ENCODE data around the gene MST1R. TPM values are rescaled to one million over a fixed set of nuclear protein-coding genes. Genes with fewer than 3 reads are reported as not detected.

The MST1R gene
- total and polyA plus RNA-seq, 2 experiments from 2014 or later = 2.2 to 3.4 TPM

- DNase-seq (ENCODE audit: low read depth in 1 of 2, low spot score in 1 of 2) = no peak
- Histone ChIP-seq H3K36me3 (no peaks in the 10 kb centered on the region), H3K4me3 (no peak overlapping the region), H3K27me3 (no peaks in the 10 kb centered on the region), H3K9me3 (ENCODE audit: low read depth) (no peaks in the 10 kb centered on the region), H3K27ac (no peak overlapping the region), H3K4me1 (ENCODE audit: low read depth) (no peaks in the 10 kb centered on the region)
- no peak for TF ChIP-seq CTCF (IDR thresholded peaks at IDR 0.05; ENCODE audit: low read depth, low read length)
These were observed 58.0 kb downstream of the MST1R start for GRCh38 chr3:49845694-49846093.

GRCh38 chr3:49844464-49845183, 59.0 kb downstream of the MST1R start:
- H3K4me1 ChIP-seq (ENCODE audit: low read depth) = no peaks in the 10 kb centered on the region
- no peaks in the 10 kb centered on the region for H3K27me3 ChIP-seq
- H3K9me3 ChIP-seq (ENCODE audit: low read depth) = no peaks in the 10 kb centered on the region
- no peaks in the 10 kb centered on the region for H3K36me3 ChIP-seq
- no peak overlapping the region for H3K27ac ChIP-seq
- no peak for DNase-seq (ENCODE audit: low read depth in 1 of 2, low spot score in 1 of 2)
- H3K4me3 ChIP-seq = no peak overlapping the region
- TF ChIP-seq CTCF (IDR thresholded peaks at IDR 0.05; ENCODE audit: low read depth, low read length) = no peak

GRCh38 chr3:49842843-49843517, 60.7 kb downstream of the MST1R start:
- Histone ChIP-seq H3K36me3 (no peaks in the 10 kb centered on the region), H3K27me3 (no peaks in the 10 kb centered on the region)
- no peak for TF ChIP-seq CTCF (IDR thresholded peaks at IDR 0.05; ENCODE audit: low read depth, low read length)

GRCh38 chr3:49841806-49842205, 61.9 kb downstream of the MST1R start:
- Histone ChIP-seq H3K27ac (no peak overlapping the region), H3K27me3 (no peaks in the 10 kb centered on the region), H3K4me1 (ENCODE audit: low read depth) (no peaks in the 10 kb centered on the region), H3K4me3 (no peak overlapping the region), H3K36me3 (no peaks in the 10 kb centered on the region), H3K9me3 (ENCODE audit: low read depth) (no peaks in the 10 kb centered on the region)
- DNase-seq (ENCODE audit: low read depth in 1 of 2, low spot score in 1 of 2) = no peak
- TF ChIP-seq CTCF (IDR thresholded peaks at IDR 0.05; ENCODE audit: low read depth, low read length) = no peak

More at GRCh38 chr3:49842843-49843517, 60.7 kb downstream of the MST1R start:
- no peaks in the 10 kb centered on the region for H3K4me1 ChIP-seq (ENCODE audit: low read depth)
- DNase-seq (ENCODE audit: low read depth in 1 of 2, low spot score in 1 of 2) = no peak
- no peaks in the 10 kb centered on the region for H3K9me3 ChIP-seq (ENCODE audit: low read depth)
- H3K4me3 ChIP-seq = no peak overlapping the region
- H3K27ac ChIP-seq = no peak overlapping the region

GRCh38 chr3:49841126-49841696, 62.5 kb downstream of the MST1R start:
- DNase-seq (ENCODE audit: low read depth in 1 of 2, low spot score in 1 of 2) = peak; percentile 30 to 49
- Histone ChIP-seq H3K36me3 (no peaks in the 10 kb centered on the region), H3K4me1 (ENCODE audit: low read depth) (no peaks in the 10 kb centered on the region), H3K27me3 (no peaks in the 10 kb centered on the region), H3K27ac (no peak overlapping the region), H3K4me3 (no peak overlapping the region), H3K9me3 (ENCODE audit: low read depth) (no peaks in the 10 kb centered on the region)
- TF ChIP-seq CTCF (IDR thresholded peaks at IDR 0.05; ENCODE audit: low read depth, low read length) = peak; percentile 48
